Tibial nerve (tissue), 4 donors: ENCODE results near the gene SYT17.

Source experiments
- CTCF ChIP-seq, 5 experiments: fragments of 200-600 bp in 3 of 5; fragments of 450-650 bp in 2 of 5; sonication (generic) in 3 of 5; IDR thresholded peaks; one replicate each; pipeline ENCODE4 v1.5.1; 2016 to 2019; ENCODE audit warnings: antibody characterized with exemption in 5 of 5, mild to moderate bottlenecking in 3 of 5, moderate library complexity in 2 of 5
- EP300 ChIP-seq, 2 donors: sonication (generic); formaldehyde crosslinking; IDR thresholded peaks; one replicate each; pipeline ENCODE4 v1.6.1; 2017; ENCODE audit warnings: antibody characterized with exemption in 2 of 2, mild to moderate bottlenecking in 1 of 2
- POLR2A ChIP-seq, 2 donors: fragments of 450-650 bp; IDR thresholded peaks; one replicate each; pipeline ENCODE4 v1.6.1; 2017; ENCODE audit warnings: antibody characterized with exemption in 2 of 2, mild to moderate bottlenecking in 2 of 2, moderate library complexity in 2 of 2

GRCh38 chr16:19290860-19291259 is 122.8 kb downstream of the SYT17 start:
- TF ChIP-seq POLR2A (IDR thresholded peaks at IDR 0.05) (no peak), CTCF (IDR thresholded peaks at IDR 0.05) (no peak), EP300 (IDR thresholded peaks at IDR 0.05) (no peak)
